Measurements from ENCODE around the gene PLXDC2.

DNA sequence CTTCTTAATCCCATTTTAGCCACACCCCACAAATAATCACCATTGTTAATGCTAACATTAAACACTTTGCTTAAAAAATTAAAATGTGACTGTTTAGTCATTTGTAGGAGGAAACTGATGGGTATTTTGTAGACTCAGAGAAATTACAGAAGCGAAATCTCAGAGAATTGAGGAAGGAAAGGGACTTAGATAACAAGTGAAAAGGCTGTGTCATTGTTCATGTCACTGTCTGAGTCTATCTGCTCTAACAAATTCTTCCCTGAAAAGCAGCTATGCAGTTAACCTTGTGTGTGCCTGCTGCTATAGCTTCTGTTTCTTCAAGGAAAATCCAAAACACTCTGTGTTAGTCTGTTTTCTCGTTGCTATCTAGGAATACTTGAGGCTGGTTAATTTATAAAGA lies 40.9 kb upstream of the PLXDC2 start:
- TF ChIP-seq EZH2phosphoT487 (IDR thresholded peaks at IDR 0.05; ENCODE audit: low read depth, severe bottlenecking, unreplicated experiment) (no peak), EZH2 (IDR thresholded peaks at IDR 0.05; ENCODE audit: borderline replicate concordance) (no peak)
- TF ChIP-seq, protein P1, sequence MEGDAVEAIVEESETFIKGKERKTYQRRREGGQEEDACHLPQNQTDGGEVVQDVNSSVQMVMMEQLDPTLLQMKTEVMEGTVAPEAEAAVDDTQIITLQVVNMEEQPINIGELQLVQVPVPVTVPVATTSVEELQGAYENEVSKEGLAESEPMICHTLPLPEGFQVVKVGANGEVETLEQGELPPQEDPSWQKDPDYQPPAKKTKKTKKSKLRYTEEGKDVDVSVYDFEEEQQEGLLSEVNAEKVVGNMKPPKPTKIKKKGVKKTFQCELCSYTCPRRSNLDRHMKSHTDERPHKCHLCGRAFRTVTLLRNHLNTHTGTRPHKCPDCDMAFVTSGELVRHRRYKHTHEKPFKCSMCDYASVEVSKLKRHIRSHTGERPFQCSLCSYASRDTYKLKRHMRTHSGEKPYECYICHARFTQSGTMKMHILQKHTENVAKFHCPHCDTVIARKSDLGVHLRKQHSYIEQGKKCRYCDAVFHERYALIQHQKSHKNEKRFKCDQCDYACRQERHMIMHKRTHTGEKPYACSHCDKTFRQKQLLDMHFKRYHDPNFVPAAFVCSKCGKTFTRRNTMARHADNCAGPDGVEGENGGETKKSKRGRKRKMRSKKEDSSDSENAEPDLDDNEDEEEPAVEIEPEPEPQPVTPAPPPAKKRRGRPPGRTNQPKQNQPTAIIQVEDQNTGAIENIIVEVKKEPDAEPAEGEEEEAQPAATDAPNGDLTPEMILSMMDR (IDR thresholded peaks at IDR 0.05; ENCODE audit: poor library complexity) = no peak

All from hepatocyte (in vitro differentiated cells).